ENCODE results near the gene SYNJ2.

DNA sequence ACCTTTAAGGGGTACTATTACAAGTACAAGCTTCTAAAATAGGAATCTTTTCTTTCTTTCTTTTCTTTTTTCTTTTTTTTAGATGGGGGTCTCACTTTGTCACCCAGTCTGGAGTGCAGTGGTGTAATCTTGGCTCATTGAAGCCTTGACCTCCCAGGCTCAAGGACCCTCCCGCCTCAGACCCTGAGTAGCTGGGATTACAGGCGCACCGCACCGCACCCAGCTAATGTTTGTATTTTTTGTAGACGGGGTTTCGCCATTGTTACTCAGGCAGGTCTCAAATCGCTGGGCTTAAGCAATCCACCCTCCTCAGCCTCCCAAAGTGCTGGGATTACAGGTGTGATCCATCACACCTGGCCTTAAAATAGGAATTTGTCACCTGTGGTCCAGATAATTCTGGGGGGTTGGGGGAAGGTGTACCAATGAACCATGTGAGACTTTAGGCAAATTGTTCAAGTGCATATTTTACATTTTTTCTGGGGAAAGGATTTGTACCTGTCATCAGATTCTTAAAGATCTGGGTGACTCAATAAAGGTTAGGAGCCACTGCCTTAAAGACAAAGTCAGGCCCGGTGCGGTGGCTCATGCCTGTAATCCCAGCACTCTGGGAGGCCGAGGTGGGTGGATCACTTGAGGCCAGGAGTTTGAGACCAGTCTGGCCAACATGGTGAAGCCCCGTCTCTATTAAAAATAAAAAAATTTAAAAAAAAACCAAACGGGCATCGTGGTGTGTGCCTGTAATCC, 19.7 kb upstream of the SYNJ2 start:
- TF ChIP-seq POLR2A (IDR thresholded peaks at IDR 0.05; ENCODE audit: low read depth, low read length), result no peak
- no peak for TF ChIP-seq POLR2AphosphoS5 (IDR thresholded peaks at IDR 0.05; ENCODE audit: low read depth, low read length)
- TF ChIP-seq POU2F2 (IDR thresholded peaks at IDR 0.05; ENCODE audit: low read depth, low read length), result no peak
- TF ChIP-seq TAF1 (IDR thresholded peaks at IDR 0.05; ENCODE audit: low read depth, low read length), result no peak

Data from GM12891 (cell line).